Upper lobe of left lung (tissue), 4 donors: ENCODE measurements around the gene ZNF407.

Source experiments
- EP300 ChIP-seq, 4 donors: sonication (generic); formaldehyde crosslinking; IDR thresholded peaks; one replicate each; pipeline ENCODE4 v1.5.1; 2017; ENCODE audit warnings: antibody characterized with exemption in 4 of 4, control low read depth in 2 of 4
- POLR2A ChIP-seq, 4 donors: fragments of 450-650 bp; IDR thresholded peaks; one replicate each; pipeline ENCODE4 v1.5.1; 2016 to 2017; ENCODE audit warnings: antibody characterized with exemption in 4 of 4, mild to moderate bottlenecking in 2 of 4
- TF ChIP-seq, protein P1 (sequence below), 6 experiments: fragments of 450-650 bp in 4 of 6; fragments of 200-600 bp in 2 of 6; sonication (generic) in 2 of 6; IDR thresholded peaks; one replicate each; pipeline ENCODE4 v1.5.1; 2016 to 2019; ENCODE audit warnings: antibody characterized with exemption in 6 of 6

- TF ChIP-seq, protein P1, sequence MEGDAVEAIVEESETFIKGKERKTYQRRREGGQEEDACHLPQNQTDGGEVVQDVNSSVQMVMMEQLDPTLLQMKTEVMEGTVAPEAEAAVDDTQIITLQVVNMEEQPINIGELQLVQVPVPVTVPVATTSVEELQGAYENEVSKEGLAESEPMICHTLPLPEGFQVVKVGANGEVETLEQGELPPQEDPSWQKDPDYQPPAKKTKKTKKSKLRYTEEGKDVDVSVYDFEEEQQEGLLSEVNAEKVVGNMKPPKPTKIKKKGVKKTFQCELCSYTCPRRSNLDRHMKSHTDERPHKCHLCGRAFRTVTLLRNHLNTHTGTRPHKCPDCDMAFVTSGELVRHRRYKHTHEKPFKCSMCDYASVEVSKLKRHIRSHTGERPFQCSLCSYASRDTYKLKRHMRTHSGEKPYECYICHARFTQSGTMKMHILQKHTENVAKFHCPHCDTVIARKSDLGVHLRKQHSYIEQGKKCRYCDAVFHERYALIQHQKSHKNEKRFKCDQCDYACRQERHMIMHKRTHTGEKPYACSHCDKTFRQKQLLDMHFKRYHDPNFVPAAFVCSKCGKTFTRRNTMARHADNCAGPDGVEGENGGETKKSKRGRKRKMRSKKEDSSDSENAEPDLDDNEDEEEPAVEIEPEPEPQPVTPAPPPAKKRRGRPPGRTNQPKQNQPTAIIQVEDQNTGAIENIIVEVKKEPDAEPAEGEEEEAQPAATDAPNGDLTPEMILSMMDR (IDR thresholded peaks at IDR 0.05): no peak
- TF ChIP-seq EP300 (IDR thresholded peaks at IDR 0.05) (no peak), POLR2A (IDR thresholded peaks at IDR 0.05) (no peak)
These were observed 451.8 kb downstream of the ZNF407 start for GRCh38 chr18:75049455-75049789.
